ENCODE data around the gene MEIS3.

DNA sequence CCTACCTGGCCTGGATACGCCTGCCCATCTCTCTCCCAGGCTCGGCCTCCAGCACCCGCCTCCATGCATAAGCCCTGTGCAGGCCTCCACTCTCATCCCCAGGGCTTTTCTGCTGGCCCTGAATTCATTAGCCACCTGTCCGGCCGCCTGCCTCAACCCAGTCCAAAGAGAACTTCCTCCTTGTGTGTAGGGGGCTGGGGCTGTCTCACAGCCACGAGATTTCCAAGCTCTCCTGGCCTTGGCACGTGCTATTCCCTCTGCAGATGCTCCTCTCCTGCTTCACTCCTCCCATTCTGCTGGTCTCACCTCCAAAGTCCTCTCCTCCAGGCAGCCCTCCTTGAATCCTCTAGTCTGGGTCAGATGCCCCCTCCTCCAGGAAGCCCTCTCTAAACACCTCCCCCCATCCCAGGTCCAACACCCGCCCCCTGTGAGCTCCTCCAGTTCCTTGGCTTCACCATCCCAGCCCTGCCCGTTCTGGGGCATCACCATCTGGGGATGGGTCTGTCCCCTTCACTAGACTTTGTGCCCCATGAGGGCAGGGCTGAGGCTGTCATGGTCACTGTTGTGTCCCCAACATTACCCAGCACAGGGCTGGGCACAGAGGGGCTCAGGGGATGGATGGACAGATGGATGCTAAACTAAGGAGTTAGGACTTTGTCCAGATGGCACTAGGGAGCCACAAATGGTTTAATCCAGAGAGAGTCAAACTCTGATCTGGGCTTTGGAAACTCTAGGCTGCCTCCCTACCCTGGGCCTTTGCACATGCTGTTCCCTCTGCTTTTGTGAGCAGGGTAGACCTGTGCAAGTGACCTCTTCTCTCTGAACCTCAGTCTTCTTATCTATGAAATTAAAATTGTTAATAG is 14.8 kb downstream of the MEIS3 start:
- TF ChIP-seq POLR2AphosphoS5 (IDR thresholded peaks at IDR 0.05; ENCODE audit: low read depth): no peak
- TF ChIP-seq, protein P1, sequence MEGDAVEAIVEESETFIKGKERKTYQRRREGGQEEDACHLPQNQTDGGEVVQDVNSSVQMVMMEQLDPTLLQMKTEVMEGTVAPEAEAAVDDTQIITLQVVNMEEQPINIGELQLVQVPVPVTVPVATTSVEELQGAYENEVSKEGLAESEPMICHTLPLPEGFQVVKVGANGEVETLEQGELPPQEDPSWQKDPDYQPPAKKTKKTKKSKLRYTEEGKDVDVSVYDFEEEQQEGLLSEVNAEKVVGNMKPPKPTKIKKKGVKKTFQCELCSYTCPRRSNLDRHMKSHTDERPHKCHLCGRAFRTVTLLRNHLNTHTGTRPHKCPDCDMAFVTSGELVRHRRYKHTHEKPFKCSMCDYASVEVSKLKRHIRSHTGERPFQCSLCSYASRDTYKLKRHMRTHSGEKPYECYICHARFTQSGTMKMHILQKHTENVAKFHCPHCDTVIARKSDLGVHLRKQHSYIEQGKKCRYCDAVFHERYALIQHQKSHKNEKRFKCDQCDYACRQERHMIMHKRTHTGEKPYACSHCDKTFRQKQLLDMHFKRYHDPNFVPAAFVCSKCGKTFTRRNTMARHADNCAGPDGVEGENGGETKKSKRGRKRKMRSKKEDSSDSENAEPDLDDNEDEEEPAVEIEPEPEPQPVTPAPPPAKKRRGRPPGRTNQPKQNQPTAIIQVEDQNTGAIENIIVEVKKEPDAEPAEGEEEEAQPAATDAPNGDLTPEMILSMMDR (IDR thresholded peaks at IDR 0.05; ENCODE audit: insufficient read depth, low read length): no peak
- TF ChIP-seq SPI1 (IDR thresholded peaks at IDR 0.05; ENCODE audit: borderline replicate concordance, low read depth): no peak
- TF ChIP-seq, protein P2, sequence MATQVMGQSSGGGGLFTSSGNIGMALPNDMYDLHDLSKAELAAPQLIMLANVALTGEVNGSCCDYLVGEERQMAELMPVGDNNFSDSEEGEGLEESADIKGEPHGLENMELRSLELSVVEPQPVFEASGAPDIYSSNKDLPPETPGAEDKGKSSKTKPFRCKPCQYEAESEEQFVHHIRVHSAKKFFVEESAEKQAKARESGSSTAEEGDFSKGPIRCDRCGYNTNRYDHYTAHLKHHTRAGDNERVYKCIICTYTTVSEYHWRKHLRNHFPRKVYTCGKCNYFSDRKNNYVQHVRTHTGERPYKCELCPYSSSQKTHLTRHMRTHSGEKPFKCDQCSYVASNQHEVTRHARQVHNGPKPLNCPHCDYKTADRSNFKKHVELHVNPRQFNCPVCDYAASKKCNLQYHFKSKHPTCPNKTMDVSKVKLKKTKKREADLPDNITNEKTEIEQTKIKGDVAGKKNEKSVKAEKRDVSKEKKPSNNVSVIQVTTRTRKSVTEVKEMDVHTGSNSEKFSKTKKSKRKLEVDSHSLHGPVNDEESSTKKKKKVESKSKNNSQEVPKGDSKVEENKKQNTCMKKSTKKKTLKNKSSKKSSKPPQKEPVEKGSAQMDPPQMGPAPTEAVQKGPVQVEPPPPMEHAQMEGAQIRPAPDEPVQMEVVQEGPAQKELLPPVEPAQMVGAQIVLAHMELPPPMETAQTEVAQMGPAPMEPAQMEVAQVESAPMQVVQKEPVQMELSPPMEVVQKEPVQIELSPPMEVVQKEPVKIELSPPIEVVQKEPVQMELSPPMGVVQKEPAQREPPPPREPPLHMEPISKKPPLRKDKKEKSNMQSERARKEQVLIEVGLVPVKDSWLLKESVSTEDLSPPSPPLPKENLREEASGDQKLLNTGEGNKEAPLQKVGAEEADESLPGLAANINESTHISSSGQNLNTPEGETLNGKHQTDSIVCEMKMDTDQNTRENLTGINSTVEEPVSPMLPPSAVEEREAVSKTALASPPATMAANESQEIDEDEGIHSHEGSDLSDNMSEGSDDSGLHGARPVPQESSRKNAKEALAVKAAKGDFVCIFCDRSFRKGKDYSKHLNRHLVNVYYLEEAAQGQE (IDR thresholded peaks at IDR 0.05; ENCODE audit: insufficient replicate concordance, low read depth): no peak
- TF ChIP-seq GABPA (IDR thresholded peaks at IDR 0.05; ENCODE audit: low read depth): no peak

Data from HL-60 (cell line).